IPS-15b (cell line): Measurements from ENCODE around the gene BCKDHB.

Experiments
- H3K27me3 ChIP-seq: one replicate; pipeline ENCODE4 v1.6.1; 2013; ENCODE audit warnings: low read length; ENCODE audit not compliant: control insufficient read depth, insufficient read depth
- H3K36me3 ChIP-seq: one replicate; pipeline ENCODE4 v1.6.1; 2013; ENCODE audit warnings: low read length; ENCODE audit not compliant: control insufficient read depth, insufficient read depth
- H3K4me1 ChIP-seq: one replicate; pipeline ENCODE4 v1.6.1; 2013; ENCODE audit warnings: mild to moderate bottlenecking, low read length; ENCODE audit not compliant: control insufficient read depth, insufficient read depth
- H3K4me3 ChIP-seq: one replicate; pipeline ENCODE4 v1.5.1; 2013; ENCODE audit warnings: low read depth, low read length
- H3K9ac ChIP-seq: one replicate; pipeline ENCODE4 v1.6.1; 2013; ENCODE audit warnings: low read depth, mild to moderate bottlenecking, low read length
- H3K9me3 ChIP-seq: one replicate; pipeline ENCODE4 v1.6.1; 2013; ENCODE audit warnings: mild to moderate bottlenecking, low read length; ENCODE audit not compliant: control insufficient read depth, insufficient read depth

BCKDHB gene

DNA sequence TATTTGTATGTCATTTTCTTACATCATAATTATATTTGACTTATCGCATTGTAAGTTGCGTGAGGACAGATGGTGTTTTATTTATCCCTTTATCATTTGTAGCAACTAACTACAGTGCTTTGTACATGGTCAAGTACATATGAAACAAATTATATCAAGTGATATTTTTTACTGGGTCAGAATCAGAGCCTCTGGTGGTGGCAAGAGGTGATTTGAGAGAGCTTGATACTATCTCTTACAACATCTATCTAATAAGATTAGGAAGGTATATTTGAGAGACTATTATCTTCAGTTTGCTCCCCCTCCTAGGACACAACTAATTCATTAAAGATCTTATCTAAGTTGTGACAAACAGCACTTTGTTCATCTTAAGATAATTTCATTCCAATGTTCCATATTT lies 47.7 kb downstream of the BCKDHB start:
- no peaks in the 10 kb centered on the region for H3K9me3 ChIP-seq
- H3K4me3 ChIP-seq: no peak overlapping the region
- no peaks in the 10 kb centered on the region for H3K36me3 ChIP-seq
- H3K9ac ChIP-seq: no peak overlapping the region
- H3K27me3 ChIP-seq: no peaks in the 10 kb centered on the region
- H3K4me1 ChIP-seq: no peaks in the 10 kb centered on the region

DNA sequence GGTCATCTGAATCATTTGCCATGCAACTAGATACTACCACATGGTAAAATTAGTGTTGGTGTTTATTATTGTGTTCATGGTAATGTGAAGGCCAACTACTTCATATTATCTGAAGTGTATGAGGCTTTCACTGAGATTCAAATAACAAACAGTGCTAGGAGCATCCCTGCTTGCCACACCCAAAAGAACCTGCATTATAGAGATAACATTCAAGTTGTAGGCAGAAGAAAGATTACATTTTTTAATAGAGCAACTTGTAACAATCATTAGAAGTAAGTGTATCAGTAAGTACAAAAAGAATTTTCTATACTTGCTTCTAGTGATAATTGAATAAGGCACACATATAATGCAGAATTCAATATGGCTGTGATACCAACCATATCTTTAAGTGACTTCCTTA lies 49.8 kb downstream of the BCKDHB start:
- no peaks in the 10 kb centered on the region for H3K27me3 ChIP-seq
- no peak overlapping the region for H3K9ac ChIP-seq
- no peak overlapping the region for H3K4me3 ChIP-seq
- no peaks in the 10 kb centered on the region for H3K4me1 ChIP-seq
- H3K36me3 ChIP-seq: no peaks in the 10 kb centered on the region
- no peaks in the 10 kb centered on the region for H3K9me3 ChIP-seq

- Histone ChIP-seq H3K4me3 (no peak overlapping the region), H3K4me1 (no peaks in the 10 kb centered on the region), H3K36me3 (no peaks in the 10 kb centered on the region), H3K9me3 (no peaks in the 10 kb centered on the region), H3K9ac (no peak overlapping the region), H3K27me3 (no peaks in the 10 kb centered on the region)
Measured at GRCh38 chr6:80158478-80158989, 52.1 kb downstream of the BCKDHB start.

GRCh38 chr6:80161434-80161833 lies 55.0 kb downstream of the BCKDHB start:
- Histone ChIP-seq H3K36me3 (no peaks in the 10 kb centered on the region), H3K4me3 (no peak overlapping the region), H3K9ac (no peak overlapping the region), H3K4me1 (no peaks in the 10 kb centered on the region), H3K27me3 (no peaks in the 10 kb centered on the region), H3K9me3 (no peaks in the 10 kb centered on the region)

GRCh38 chr6:80163754-80164187 lies 57.3 kb downstream of the BCKDHB start:
- Histone ChIP-seq H3K27me3 (no peaks in the 10 kb centered on the region), H3K4me3 (no peak overlapping the region), H3K9ac (no peak overlapping the region), H3K4me1 (no peaks in the 10 kb centered on the region), H3K9me3 (no peaks in the 10 kb centered on the region), H3K36me3 (no peaks in the 10 kb centered on the region)

DNA sequence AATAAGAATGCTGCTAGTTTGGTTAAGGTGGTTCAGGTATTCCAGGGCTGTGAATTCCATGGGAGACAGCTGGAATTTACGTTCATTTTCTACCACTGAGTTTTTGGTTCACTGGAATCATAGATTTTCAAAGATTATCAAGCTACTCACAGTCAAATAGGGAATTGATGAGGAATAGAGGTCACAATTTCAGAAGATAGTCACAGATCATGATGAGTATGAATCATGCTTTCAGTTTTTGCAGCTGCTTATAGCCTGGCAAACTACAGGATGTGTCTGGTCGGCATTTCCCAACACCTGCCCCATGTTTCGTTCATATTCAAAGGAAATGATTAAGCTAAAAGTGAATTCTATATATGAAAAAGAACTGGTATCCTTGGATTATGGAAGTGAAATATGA lies 58.7 kb downstream of the BCKDHB start:
- Histone ChIP-seq H3K27me3 (no peaks in the 10 kb centered on the region), H3K36me3 (no peaks in the 10 kb centered on the region), H3K9me3 (no peaks in the 10 kb centered on the region), H3K9ac (no peak overlapping the region), H3K4me3 (no peak overlapping the region), H3K4me1 (no peaks in the 10 kb centered on the region)

- Histone ChIP-seq H3K27me3 (no peaks in the 10 kb centered on the region), H3K9ac (no peak overlapping the region), H3K9me3 (no peaks in the 10 kb centered on the region), H3K4me1 (no peaks in the 10 kb centered on the region), H3K36me3 (no peaks in the 10 kb centered on the region), H3K4me3 (no peak overlapping the region)
Measured at GRCh38 chr6:80165819-80166218, 59.3 kb downstream of the BCKDHB start.

DNA sequence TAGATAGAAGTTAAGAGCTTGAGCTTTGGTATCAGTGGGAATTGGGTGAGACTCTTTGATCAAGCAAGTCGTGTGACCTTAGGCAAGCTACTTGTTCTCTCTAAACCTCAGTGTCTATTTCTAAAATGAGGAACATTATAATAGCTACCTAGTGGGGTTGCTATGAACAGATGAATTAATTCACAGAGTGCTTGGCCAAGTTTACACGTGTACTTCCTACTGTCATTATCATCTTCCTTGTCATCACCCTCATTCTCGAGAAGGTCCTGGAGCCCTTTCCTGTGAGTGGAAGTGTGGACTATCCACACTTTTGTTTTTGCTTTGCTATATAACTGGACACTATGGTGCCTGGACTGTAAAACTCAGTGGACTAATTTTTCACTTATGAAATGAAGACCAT lies 64.0 kb downstream of the BCKDHB start:
- Histone ChIP-seq H3K9me3 (no peaks in the 10 kb centered on the region), H3K36me3 (no peaks in the 10 kb centered on the region)

DNA sequence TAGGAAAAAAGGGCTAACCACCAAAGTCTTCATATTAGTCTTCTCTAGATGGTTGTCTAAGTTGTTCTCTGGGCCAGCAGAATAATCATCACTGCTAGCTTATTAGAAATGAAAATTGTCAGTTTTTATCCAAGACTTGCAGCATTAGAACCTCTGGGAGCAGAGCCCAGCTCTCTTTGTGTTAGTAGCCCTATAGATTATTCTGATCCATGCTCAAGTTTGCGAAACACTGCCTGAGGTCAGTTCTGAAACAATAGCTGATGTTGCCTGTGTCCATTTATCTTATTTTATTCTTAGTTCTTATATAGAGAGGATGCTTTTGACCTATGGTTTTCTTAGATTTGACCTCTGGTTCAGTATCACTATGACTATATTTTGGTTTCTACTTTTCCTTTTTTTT lies 66.9 kb downstream of the BCKDHB start:
- Histone ChIP-seq H3K27me3 (no peaks in the 10 kb centered on the region), H3K4me1 (no peaks in the 10 kb centered on the region), H3K36me3 (no peaks in the 10 kb centered on the region), H3K4me3 (no peak overlapping the region), H3K9me3 (no peaks in the 10 kb centered on the region), H3K9ac (no peak overlapping the region)

More for the DNA sequence above, 64.0 kb downstream of the BCKDHB start:
- no peak overlapping the region for H3K9ac ChIP-seq
- H3K4me1 ChIP-seq: no peaks in the 10 kb centered on the region
- no peak overlapping the region for H3K4me3 ChIP-seq
- H3K27me3 ChIP-seq: no peaks in the 10 kb centered on the region

- Histone ChIP-seq H3K4me1 (no peaks in the 10 kb centered on the region), H3K4me3 (no peak overlapping the region), H3K9me3 (no peaks in the 10 kb centered on the region), H3K27me3 (no peaks in the 10 kb centered on the region), H3K9ac (no peak overlapping the region), H3K36me3 (no peaks in the 10 kb centered on the region)
Measured at GRCh38 chr6:80174900-80175572, 68.6 kb downstream of the BCKDHB start.

GRCh38 chr6:80179695-80180094 lies 73.2 kb downstream of the BCKDHB start:
- Histone ChIP-seq H3K4me1 (no peaks in the 10 kb centered on the region), H3K4me3 (no peak overlapping the region), H3K9me3 (no peaks in the 10 kb centered on the region), H3K36me3 (no peaks in the 10 kb centered on the region), H3K9ac (no peak overlapping the region), H3K27me3 (no peaks in the 10 kb centered on the region)

GRCh38 chr6:80181352-80182081 lies 75.0 kb downstream of the BCKDHB start:
- no peaks in the 10 kb centered on the region for H3K4me1 ChIP-seq
- no peaks in the 10 kb centered on the region for H3K9me3 ChIP-seq
- H3K4me3 ChIP-seq: no peak overlapping the region
- H3K27me3 ChIP-seq: no peaks in the 10 kb centered on the region
- H3K36me3 ChIP-seq: no peaks in the 10 kb centered on the region
- H3K9ac ChIP-seq: no peak overlapping the region
